WTC11 (cell line): ENCODE measurements around the gene ZNF436. TPM values are rescaled to one million over a fixed set of nuclear protein-coding genes. Genes with fewer than 3 reads are reported as not detected.

Source experiments
- ATAC-seq: fragments of 200-7000 bp; cut with Tn5 transposase; 2 replicates; pipeline ENCODE4 v1.10.0; 2021; ENCODE audit warnings: mild to moderate bottlenecking, moderate library complexity
- CTCF ChIA-PET: fragments of 300-600 bp; sonication (Branson Sonifier 250); formaldehyde crosslinking; loops from one replicate; lab custom pipeline; 2021; ENCODE audit warnings: antibody characterized with exemption; lab: Charles Lee
- POLR2A ChIA-PET: fragments of 350-600 bp; sonication (Branson Sonifier 250); formaldehyde crosslinking; loops from one replicate; lab custom pipeline; 2021; ENCODE audit warnings: antibody characterized with exemption; lab: Charles Lee
- DNase-seq: peaks from one replicate; pipeline ENCODE4 v3.0.0; 2021; ENCODE audit warnings: low spot score
- H3K27ac Mint-ChIP-seq: 2 replicates; pipeline ENCODE4 v1.8.0; 2021; ENCODE audit warnings: mixed read lengths
- H3K27me3 Mint-ChIP-seq: 2 replicates; pipeline ENCODE4 v1.8.0; 2021; ENCODE audit warnings: low read depth, mild to moderate bottlenecking, moderate library complexity, mixed read lengths
- H3K36me3 Mint-ChIP-seq: 2 replicates; pipeline ENCODE4 v1.8.0; 2021; ENCODE audit warnings: mixed read lengths
- H3K4me1 Mint-ChIP-seq: 2 replicates; pipeline ENCODE4 v1.8.0; 2022; ENCODE audit warnings: mixed read lengths
- H3K4me3 Mint-ChIP-seq: 2 replicates; pipeline ENCODE4 v1.8.0; 2021; ENCODE audit warnings: mild to moderate bottlenecking, moderate library complexity, mixed read lengths
- H3K9me3 Mint-ChIP-seq: 2 replicates; pipeline ENCODE4 v1.8.0; 2021; ENCODE audit warnings: mixed read lengths
- FOXK1 ChIP-seq: sonication (generic); formaldehyde crosslinking; IDR thresholded peaks from 2 replicates; pipeline ENCODE4 v1.8.0; 2022; ENCODE audit warnings: mild to moderate bottlenecking, moderate library complexity, missing genetic modification reagents
- JAZF1 ChIP-seq: fragments of 250-450 bp; sonication (Bioruptor Pico); IDR thresholded peaks from 2 replicates; pipeline ENCODE4 v1.9.0; 2021; ENCODE audit warnings: moderate library complexity, mild to moderate bottlenecking, inconsistent platforms
- MXD4 ChIP-seq: fragments of 250-450 bp; sonication (Bioruptor Pico); IDR thresholded peaks from 2 replicates; pipeline ENCODE4 v1.8.0; 2021; ENCODE audit warnings: mild to moderate bottlenecking, moderate library complexity, borderline replicate concordance
- NFE2L1 ChIP-seq: sonication (generic); formaldehyde crosslinking; IDR thresholded peaks from 2 replicates; pipeline ENCODE4 v1.8.1; 2023; ENCODE audit warnings: missing genetic modification reagents
- NFYB ChIP-seq: sonication (generic); formaldehyde crosslinking; conservative IDR thresholded peaks from 2 replicates; pipeline ENCODE4 v1.8.0; 2022; ENCODE audit warnings: low read depth, missing genetic modification reagents
- NR3C1 ChIP-seq: sonication (generic); formaldehyde crosslinking; conservative IDR thresholded peaks from 2 replicates; pipeline ENCODE4 v1.8.1; 2023; ENCODE audit warnings: low read depth, mild to moderate bottlenecking, missing genetic modification reagents
- total RNA-seq: library from RNA; stranded (reverse); gene quantifications from 3 replicates; pipeline ENCODE4 v1.2.3, GENCODE V29; 2021
- TF ChIP-seq, protein P1 (sequence below): sonication (generic); formaldehyde crosslinking; IDR thresholded peaks from 2 replicates; pipeline ENCODE4 v1.8.1; 2023; ENCODE audit warnings: mild to moderate bottlenecking, missing genetic modification reagents, moderate library complexity
- TF ChIP-seq, protein P2 (sequence below): sonication (generic); formaldehyde crosslinking; IDR thresholded peaks from 2 replicates; pipeline ENCODE4 v1.8.0; 2023; ENCODE audit warnings: missing genetic modification reagents, mild to moderate bottlenecking, borderline replicate concordance
- TF ChIP-seq, protein P3 (sequence below): fragments of 250-450 bp; sonication (Bioruptor Pico); IDR thresholded peaks from 2 replicates; pipeline ENCODE4 v2.1.2; 2022; ENCODE audit warnings: mild to moderate bottlenecking, moderate library complexity
- TF ChIP-seq, protein P4 (sequence below): sonication (generic); formaldehyde crosslinking; IDR thresholded peaks from 2 replicates; pipeline ENCODE4 v1.8.1; 2023; ENCODE audit warnings: mild to moderate bottlenecking, missing genetic modification reagents
- TF ChIP-seq, protein P5 (sequence below): sonication (generic); formaldehyde crosslinking; IDR thresholded peaks from 2 replicates; pipeline ENCODE4 v1.8.0; 2022; ENCODE audit warnings: missing genetic modification reagents
- TF ChIP-seq, protein P6 (sequence below): sonication (generic); formaldehyde crosslinking; IDR thresholded peaks from 2 replicates; pipeline ENCODE4 v1.8.1; 2023; ENCODE audit warnings: mild to moderate bottlenecking, missing genetic modification reagents

Gene ZNF436
- total RNA-seq, 1 experiment from 2014 or later, result 1.3 TPM

DNA sequence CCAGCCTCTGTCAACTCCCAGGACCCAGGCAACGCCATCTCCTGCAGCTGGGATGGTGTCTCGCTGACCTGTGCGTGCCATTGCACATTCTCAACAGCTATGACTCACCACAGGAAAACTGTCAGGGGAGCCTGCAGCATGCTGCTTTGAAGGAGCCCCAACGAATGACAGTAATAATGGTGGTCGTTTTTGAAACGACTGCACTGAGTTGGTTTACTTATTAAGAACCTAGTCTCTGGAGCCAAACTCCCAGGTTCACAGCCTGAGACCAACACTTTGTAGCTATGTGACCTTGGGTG, 33.4 kb upstream of the ZNF436 start:
- Mint-ChIP-seq H3K27ac (no peak overlapping the region), H3K27me3 (no peaks in the 10 kb centered on the region), H3K4me3 (no peak overlapping the region), H3K4me1 (peaks cover 9% of the 10 kb centered on the region; the same call in 1 of the 2 replicates), H3K36me3 (no peaks in the 10 kb centered on the region), H3K9me3 (no peaks in the 10 kb centered on the region)
- DNase-seq (no peak), ATAC-seq (no peak)
- ChIA-PET POLR2A (no interaction called here), CTCF (interaction anchor here (0.9 to 3.0 kb wide), 11 partner anchors 8 to 431 kb away, joined by 4 to 48 read pairs (median 12); partner anchors contain the start of genes TCEA3 and ZNF436)
- TF ChIP-seq, protein P1, sequence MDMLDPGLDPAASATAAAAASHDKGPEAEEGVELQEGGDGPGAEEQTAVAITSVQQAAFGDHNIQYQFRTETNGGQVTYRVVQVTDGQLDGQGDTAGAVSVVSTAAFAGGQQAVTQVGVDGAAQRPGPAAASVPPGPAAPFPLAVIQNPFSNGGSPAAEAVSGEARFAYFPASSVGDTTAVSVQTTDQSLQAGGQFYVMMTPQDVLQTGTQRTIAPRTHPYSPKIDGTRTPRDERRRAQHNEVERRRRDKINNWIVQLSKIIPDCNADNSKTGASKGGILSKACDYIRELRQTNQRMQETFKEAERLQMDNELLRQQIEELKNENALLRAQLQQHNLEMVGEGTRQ (CRISPR knock-in tag), result no peak
- TF ChIP-seq, protein P2, sequence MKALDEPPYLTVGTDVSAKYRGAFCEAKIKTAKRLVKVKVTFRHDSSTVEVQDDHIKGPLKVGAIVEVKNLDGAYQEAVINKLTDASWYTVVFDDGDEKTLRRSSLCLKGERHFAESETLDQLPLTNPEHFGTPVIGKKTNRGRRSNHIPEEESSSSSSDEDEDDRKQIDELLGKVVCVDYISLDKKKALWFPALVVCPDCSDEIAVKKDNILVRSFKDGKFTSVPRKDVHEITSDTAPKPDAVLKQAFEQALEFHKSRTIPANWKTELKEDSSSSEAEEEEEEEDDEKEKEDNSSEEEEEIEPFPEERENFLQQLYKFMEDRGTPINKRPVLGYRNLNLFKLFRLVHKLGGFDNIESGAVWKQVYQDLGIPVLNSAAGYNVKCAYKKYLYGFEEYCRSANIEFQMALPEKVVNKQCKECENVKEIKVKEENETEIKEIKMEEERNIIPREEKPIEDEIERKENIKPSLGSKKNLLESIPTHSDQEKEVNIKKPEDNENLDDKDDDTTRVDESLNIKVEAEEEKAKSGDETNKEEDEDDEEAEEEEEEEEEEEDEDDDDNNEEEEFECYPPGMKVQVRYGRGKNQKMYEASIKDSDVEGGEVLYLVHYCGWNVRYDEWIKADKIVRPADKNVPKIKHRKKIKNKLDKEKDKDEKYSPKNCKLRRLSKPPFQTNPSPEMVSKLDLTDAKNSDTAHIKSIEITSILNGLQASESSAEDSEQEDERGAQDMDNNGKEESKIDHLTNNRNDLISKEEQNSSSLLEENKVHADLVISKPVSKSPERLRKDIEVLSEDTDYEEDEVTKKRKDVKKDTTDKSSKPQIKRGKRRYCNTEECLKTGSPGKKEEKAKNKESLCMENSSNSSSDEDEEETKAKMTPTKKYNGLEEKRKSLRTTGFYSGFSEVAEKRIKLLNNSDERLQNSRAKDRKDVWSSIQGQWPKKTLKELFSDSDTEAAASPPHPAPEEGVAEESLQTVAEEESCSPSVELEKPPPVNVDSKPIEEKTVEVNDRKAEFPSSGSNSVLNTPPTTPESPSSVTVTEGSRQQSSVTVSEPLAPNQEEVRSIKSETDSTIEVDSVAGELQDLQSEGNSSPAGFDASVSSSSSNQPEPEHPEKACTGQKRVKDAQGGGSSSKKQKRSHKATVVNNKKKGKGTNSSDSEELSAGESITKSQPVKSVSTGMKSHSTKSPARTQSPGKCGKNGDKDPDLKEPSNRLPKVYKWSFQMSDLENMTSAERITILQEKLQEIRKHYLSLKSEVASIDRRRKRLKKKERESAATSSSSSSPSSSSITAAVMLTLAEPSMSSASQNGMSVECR (CRISPR knock-in tag), result no peak
- TF ChIP-seq, protein P3, sequence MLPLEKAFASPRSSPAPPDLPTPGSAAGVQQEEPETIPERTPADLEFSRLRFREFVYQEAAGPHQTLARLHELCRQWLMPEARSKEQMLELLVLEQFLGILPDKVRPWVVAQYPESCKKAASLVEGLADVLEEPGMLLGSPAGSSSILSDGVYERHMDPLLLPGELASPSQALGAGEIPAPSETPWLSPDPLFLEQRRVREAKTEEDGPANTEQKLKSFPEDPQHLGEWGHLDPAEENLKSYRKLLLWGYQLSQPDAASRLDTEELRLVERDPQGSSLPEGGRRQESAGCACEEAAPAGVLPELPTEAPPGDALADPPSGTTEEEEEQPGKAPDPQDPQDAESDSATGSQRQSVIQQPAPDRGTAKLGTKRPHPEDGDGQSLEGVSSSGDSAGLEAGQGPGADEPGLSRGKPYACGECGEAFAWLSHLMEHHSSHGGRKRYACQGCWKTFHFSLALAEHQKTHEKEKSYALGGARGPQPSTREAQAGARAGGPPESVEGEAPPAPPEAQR, result no peak
- no peak for TF ChIP-seq JAZF1
- no peak for TF ChIP-seq MXD4 (CRISPR knock-in tag)
- TF ChIP-seq, protein P4, sequence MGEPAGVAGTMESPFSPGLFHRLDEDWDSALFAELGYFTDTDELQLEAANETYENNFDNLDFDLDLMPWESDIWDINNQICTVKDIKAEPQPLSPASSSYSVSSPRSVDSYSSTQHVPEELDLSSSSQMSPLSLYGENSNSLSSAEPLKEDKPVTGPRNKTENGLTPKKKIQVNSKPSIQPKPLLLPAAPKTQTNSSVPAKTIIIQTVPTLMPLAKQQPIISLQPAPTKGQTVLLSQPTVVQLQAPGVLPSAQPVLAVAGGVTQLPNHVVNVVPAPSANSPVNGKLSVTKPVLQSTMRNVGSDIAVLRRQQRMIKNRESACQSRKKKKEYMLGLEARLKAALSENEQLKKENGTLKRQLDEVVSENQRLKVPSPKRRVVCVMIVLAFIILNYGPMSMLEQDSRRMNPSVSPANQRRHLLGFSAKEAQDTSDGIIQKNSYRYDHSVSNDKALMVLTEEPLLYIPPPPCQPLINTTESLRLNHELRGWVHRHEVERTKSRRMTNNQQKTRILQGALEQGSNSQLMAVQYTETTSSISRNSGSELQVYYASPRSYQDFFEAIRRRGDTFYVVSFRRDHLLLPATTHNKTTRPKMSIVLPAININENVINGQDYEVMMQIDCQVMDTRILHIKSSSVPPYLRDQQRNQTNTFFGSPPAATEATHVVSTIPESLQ, result no peak
- TF ChIP-seq FOXK1 (CRISPR knock-in tag), result no peak
- TF ChIP-seq, protein P5, sequence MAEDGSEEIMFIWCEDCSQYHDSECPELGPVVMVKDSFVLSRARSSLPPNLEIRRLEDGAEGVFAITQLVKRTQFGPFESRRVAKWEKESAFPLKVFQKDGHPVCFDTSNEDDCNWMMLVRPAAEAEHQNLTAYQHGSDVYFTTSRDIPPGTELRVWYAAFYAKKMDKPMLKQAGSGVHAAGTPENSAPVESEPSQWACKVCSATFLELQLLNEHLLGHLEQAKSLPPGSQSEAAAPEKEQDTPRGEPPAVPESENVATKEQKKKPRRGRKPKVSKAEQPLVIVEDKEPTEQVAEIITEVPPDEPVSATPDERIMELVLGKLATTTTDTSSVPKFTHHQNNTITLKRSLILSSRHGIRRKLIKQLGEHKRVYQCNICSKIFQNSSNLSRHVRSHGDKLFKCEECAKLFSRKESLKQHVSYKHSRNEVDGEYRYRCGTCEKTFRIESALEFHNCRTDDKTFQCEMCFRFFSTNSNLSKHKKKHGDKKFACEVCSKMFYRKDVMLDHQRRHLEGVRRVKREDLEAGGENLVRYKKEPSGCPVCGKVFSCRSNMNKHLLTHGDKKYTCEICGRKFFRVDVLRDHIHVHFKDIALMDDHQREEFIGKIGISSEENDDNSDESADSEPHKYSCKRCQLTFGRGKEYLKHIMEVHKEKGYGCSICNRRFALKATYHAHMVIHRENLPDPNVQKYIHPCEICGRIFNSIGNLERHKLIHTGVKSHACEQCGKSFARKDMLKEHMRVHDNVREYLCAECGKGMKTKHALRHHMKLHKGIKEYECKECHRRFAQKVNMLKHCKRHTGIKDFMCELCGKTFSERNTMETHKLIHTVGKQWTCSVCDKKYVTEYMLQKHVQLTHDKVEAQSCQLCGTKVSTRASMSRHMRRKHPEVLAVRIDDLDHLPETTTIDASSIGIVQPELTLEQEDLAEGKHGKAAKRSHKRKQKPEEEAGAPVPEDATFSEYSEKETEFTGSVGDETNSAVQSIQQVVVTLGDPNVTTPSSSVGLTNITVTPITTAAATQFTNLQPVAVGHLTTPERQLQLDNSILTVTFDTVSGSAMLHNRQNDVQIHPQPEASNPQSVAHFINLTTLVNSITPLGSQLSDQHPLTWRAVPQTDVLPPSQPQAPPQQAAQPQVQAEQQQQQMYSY (CRISPR knock-in tag), result no peak

DNA sequence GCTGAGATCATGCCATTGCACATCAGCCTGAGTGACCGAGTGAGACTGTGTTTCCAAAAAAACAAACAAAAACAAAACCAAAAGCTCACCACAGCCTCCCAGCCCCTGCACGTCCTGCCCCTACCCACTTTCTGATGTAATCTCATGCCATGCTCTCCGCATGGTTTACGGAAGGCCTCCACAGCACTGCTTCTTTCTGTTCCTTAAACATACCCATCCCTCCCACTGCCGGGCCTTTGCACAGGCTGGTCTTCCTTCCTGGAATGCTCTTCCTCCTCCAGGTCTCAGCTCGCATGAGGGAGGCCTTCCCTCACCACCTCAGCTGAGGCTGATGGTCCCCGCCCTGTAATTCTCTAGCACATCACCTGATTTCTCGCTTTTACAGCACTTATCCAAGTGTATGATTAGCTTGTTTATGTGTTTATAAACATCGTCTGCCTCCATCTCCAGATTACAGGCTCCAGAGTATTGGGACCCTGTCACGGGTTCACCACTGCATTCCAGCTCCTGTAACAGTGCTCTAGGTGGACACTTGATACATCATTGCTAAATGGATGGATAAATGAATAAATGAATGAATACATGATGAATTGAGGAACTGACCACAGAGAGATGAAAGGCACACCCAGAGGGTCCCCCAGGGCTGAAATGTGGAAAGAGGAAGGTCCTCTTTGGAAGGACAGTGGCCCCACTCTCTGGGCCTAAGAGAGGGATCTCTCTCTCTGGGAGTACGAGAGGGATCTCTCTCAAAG, 32.8 kb upstream of the ZNF436 start:
- ChIA-PET CTCF (interaction anchor here (0.9 to 2.8 kb wide), 6 partner anchors 10 to 289 kb away, joined by 3 to 37 read pairs (median 9); partner anchors contain the start of genes RPL11 and TCEA3), POLR2A (no interaction called here)
- H3K27me3 Mint-ChIP-seq, result no peaks in the 10 kb centered on the region
- no peak for ATAC-seq
- H3K36me3 Mint-ChIP-seq, result no peaks in the 10 kb centered on the region
- H3K27ac Mint-ChIP-seq, result no peak overlapping the region
- peaks cover 9% of the 10 kb centered on the region; the same call in 1 of the 2 replicates for H3K4me1 Mint-ChIP-seq
- H3K9me3 Mint-ChIP-seq, result no peaks in the 10 kb centered on the region
- no peak overlapping the region for H3K4me3 Mint-ChIP-seq
- no peak for DNase-seq
- TF ChIP-seq, protein P6, sequence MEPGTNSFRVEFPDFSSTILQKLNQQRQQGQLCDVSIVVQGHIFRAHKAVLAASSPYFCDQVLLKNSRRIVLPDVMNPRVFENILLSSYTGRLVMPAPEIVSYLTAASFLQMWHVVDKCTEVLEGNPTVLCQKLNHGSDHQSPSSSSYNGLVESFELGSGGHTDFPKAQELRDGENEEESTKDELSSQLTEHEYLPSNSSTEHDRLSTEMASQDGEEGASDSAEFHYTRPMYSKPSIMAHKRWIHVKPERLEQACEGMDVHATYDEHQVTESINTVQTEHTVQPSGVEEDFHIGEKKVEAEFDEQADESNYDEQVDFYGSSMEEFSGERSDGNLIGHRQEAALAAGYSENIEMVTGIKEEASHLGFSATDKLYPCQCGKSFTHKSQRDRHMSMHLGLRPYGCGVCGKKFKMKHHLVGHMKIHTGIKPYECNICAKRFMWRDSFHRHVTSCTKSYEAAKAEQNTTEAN, result no peak
- TF ChIP-seq NFYB (no peak), NFE2L1 (no peak), NR3C1 (CRISPR knock-in tag) (no peak)
- TF ChIP-seq, protein P4, result no peak
